Mucosa of descending colon (tissue), 3 donors: ENCODE measurements around the gene APOH. TPM values are rescaled to one million over a fixed set of nuclear protein-coding genes. Genes with fewer than 3 reads are reported as not detected.

Experiments
- ATAC-seq: fragments of 200-7000 bp; cut with Tn5 transposase; one replicate; pipeline ENCODE4 v1.9.1; 2020; ENCODE audit warnings: mild to moderate bottlenecking, moderate library complexity
- DNase-seq, 3 donors: peaks; one replicate each; pipeline ENCODE4 v3.0.0-alpha.2; 2020
- H3K36me3 ChIP-seq: fragments of 200-600 bp; one replicate; pipeline ENCODE4 v1.8.0; 2021; ENCODE audit warnings: low read depth, mild to moderate bottlenecking
- H3K4me1 ChIP-seq: fragments of 200-600 bp; one replicate; pipeline ENCODE4 v1.8.0; 2021; ENCODE audit warnings: low read depth, mild to moderate bottlenecking
- H3K4me3 ChIP-seq: fragments of 200-600 bp; one replicate; pipeline ENCODE4 v1.8.0; 2021; ENCODE audit warnings: mild to moderate bottlenecking
- H3K9me3 ChIP-seq: fragments of 200-600 bp; one replicate; pipeline ENCODE4 v1.8.0; 2021; ENCODE audit warnings: mild to moderate bottlenecking
- CTCF ChIP-seq: fragments of 200-600 bp; IDR thresholded peaks from one replicate; pipeline ENCODE4 v1.8.0; 2022; ENCODE audit warnings: antibody characterized with exemption, mild to moderate bottlenecking
- intact Hi-C, 2 donors: fragments of 100-400 bp; cut with DNase I in 1 of 2; cut with micrococcal nuclease in 1 of 2; formaldehyde crosslinking; loops; one replicate each; pipeline versions ENCODE4 v1.11.0 to v1.11.1; 2022; cut with DNase I, micrococcal nuclease
- total RNA-seq, 3 donors: library from RNA; stranded (reverse); fragmentation: NEBNext Ultra II Directional in 2 of 3; extraction: Animal tissue kit (Norgen Biotek cat#: 25700) in 2 of 3; gene quantifications; one replicate each; pipeline versions ENCODE4 v1.2.1 to v1.2.4, GENCODE V29; 2021 to 2023
- donor health status: DM: no; HTN: no; CAD: no; lungs with moderate emphysema.
- donor health status: DM: no; HTN: no; CAD: no.
- donor health status: DM: no; HTN: yes; CAD: no.

APOH gene
- total RNA-seq, 3 donors from 2014 or later, result 0.69 to 0.92 TPM; not detected in 1

DNA sequence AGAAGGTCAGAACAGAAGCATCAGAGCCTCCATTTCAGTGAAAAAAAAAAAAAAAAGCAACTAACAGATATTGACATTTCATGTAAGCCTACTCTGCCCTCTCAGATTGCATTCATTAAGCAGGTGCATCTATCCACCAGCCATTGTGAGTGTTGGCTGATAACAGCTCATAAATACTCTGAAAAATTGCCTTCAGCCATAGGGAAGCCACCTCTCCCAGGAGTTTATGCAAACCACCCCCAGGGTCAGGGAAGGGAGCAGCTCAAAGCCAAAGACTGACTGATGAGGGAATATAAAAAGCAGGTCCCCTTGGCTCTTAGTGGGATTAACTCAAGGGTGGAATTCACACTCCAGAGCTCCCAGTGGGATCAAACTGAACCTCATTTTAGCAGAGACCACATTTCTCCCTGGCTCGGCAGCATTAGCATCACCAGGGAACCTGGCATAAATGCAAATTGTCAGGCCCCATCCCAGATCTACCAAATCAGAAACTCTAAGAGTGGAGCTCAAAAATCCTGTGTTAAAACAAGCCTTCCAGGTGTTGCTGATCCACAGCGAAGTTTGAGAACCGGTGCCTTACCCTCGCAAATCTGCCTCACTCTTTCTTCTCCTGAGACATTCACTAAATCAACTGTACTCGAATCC is 14.2 kb downstream of the APOH start:
- H3K4me1 ChIP-seq, result no peaks in the 10 kb centered on the region
- no peak overlapping the region for H3K4me3 ChIP-seq
- H3K36me3 ChIP-seq, result no peaks in the 10 kb centered on the region
- TF ChIP-seq CTCF, result no peak
- intact Hi-C loops, result no loop called here
- no peaks in the 10 kb centered on the region for H3K9me3 ChIP-seq
- ATAC-seq (no peak), DNase-seq (no peak)

- intact Hi-C loops, result no loop called here
- Histone ChIP-seq H3K36me3 (no peaks in the 10 kb centered on the region), H3K9me3 (no peaks in the 10 kb centered on the region), H3K4me3 (no peak overlapping the region), H3K4me1 (no peaks in the 10 kb centered on the region)
- no peak for DNase-seq
- ATAC-seq, result no peak
- TF ChIP-seq CTCF, result no peak
Measured at GRCh38 chr17:66211047-66211810, 18.0 kb downstream of the APOH start.

DNA sequence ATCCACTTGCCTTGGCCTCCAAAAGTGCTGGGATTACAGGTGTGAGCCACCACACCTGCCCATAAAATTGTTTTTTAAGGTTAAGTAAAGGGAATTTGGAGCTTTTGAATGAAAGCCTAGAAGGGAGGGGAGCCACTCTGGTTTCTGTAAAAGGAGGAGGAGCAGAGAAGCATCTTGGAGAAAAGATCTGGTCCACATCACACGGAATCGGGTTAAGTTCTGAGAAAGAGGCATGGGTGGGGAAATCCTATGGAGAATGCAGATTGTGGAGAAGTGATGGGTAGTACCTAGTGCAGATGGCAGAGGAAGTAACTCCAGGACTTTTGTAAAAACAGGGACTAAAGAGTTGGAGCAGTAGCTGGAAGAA is 19.0 kb downstream of the APOH start:
- no peak for TF ChIP-seq CTCF
- H3K36me3 ChIP-seq, result no peaks in the 10 kb centered on the region
- no peak overlapping the region for H3K4me3 ChIP-seq
- ATAC-seq (no peak), DNase-seq (no peak)
- H3K9me3 ChIP-seq, result no peaks in the 10 kb centered on the region
- intact Hi-C loops, result no loop called here
- no peaks in the 10 kb centered on the region for H3K4me1 ChIP-seq

GRCh38 chr17:66207936-66208335 is 21.3 kb downstream of the APOH start:
- no peak for TF ChIP-seq CTCF
- intact Hi-C loops, result no loop called here
- Histone ChIP-seq H3K4me1 (no peaks in the 10 kb centered on the region), H3K4me3 (no peak overlapping the region), H3K9me3 (no peaks in the 10 kb centered on the region), H3K36me3 (no peaks in the 10 kb centered on the region)
- DNase-seq (no peak), ATAC-seq (no peak)

GRCh38 chr17:66203274-66204015 is 25.8 kb downstream of the APOH start:
- Histone ChIP-seq H3K4me3 (no peak overlapping the region), H3K4me1 (peaks cover 6% of the 10 kb centered on the region), H3K9me3 (no peaks in the 10 kb centered on the region), H3K36me3 (no peaks in the 10 kb centered on the region)
- ATAC-seq, result no peak
- no peak for DNase-seq
- TF ChIP-seq CTCF, result no peak
- intact Hi-C loops, result no loop called here
